ENCODE results near the gene PDE5A.

DNA sequence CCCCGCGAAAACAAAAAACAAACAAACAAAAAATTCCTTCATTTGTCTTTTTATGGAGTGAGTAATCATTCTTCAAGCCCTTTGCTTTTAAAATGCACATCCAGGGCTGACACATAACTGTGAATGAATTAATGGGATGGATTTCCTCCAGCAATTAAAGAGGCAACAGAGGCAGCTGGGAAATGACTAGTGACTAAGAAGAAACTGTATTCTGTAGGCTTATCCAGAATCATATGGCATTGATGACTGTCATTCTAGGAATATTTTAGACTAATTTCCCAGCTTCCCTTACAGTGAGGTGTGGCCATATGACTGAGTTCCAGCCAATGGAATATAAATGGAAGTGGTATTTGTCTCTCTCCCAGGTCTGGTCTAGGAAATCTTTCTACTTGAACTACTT, 46.8 kb upstream of the PDE5A start:
- TF ChIP-seq, protein P1, sequence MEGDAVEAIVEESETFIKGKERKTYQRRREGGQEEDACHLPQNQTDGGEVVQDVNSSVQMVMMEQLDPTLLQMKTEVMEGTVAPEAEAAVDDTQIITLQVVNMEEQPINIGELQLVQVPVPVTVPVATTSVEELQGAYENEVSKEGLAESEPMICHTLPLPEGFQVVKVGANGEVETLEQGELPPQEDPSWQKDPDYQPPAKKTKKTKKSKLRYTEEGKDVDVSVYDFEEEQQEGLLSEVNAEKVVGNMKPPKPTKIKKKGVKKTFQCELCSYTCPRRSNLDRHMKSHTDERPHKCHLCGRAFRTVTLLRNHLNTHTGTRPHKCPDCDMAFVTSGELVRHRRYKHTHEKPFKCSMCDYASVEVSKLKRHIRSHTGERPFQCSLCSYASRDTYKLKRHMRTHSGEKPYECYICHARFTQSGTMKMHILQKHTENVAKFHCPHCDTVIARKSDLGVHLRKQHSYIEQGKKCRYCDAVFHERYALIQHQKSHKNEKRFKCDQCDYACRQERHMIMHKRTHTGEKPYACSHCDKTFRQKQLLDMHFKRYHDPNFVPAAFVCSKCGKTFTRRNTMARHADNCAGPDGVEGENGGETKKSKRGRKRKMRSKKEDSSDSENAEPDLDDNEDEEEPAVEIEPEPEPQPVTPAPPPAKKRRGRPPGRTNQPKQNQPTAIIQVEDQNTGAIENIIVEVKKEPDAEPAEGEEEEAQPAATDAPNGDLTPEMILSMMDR (IDR thresholded peaks at IDR 0.05; ENCODE audit: low read length), result no peak
- TF ChIP-seq EZH2 (optimal IDR thresholded peaks at IDR 0.05; ENCODE audit: low read depth, low read length), result no peak
- TF ChIP-seq EZH2phosphoT487 (IDR thresholded peaks at IDR 0.05; ENCODE audit: low read length), result no peak

All from MM.1S (cell line).